ENCODE measurements around the gene MPZL3.

The MPZL3 gene

GRCh38 chr11:118240999-118241763 is 11.0 kb downstream of the MPZL3 start:
- FAIRE-seq (no peak), DNase-seq (ENCODE audit: insufficient read length, low spot score) (no peak)
- no peak for TF ChIP-seq CTCF (IDR thresholded peaks at IDR 0.05; ENCODE audit: insufficient read depth, missing control alignments)

GRCh38 chr11:118239509-118240205 is 12.5 kb downstream of the MPZL3 start:
- TF ChIP-seq CTCF (IDR thresholded peaks at IDR 0.05; ENCODE audit: insufficient read depth, missing control alignments) = no peak
- DNase-seq (ENCODE audit: insufficient read length, low spot score) (no peak), FAIRE-seq (no peak)

GRCh38 chr11:118238929-118239328 is 13.2 kb downstream of the MPZL3 start:
- no peak for TF ChIP-seq CTCF (IDR thresholded peaks at IDR 0.05; ENCODE audit: insufficient read depth, missing control alignments)
- DNase-seq (ENCODE audit: insufficient read length, low spot score) = no peak
- no peak for FAIRE-seq

- DNase-seq (ENCODE audit: insufficient read length, low spot score) = no peak
- TF ChIP-seq CTCF (IDR thresholded peaks at IDR 0.05; ENCODE audit: insufficient read depth, missing control alignments) = no peak
- FAIRE-seq = no peak
These were observed 13.7 kb downstream of the MPZL3 start for GRCh38 chr11:118238421-118238820.

GRCh38 chr11:118236170-118236569 is 16.0 kb downstream of the MPZL3 start:
- no peak for FAIRE-seq
- TF ChIP-seq CTCF (IDR thresholded peaks at IDR 0.05; ENCODE audit: insufficient read depth, missing control alignments) = no peak
- no peak for DNase-seq (ENCODE audit: insufficient read length, low spot score)

- no peak for DNase-seq (ENCODE audit: insufficient read length, low spot score)
- no peak for TF ChIP-seq CTCF (IDR thresholded peaks at IDR 0.05; ENCODE audit: insufficient read depth, missing control alignments)
- FAIRE-seq = no peak
These were observed 17.3 kb downstream of the MPZL3 start for GRCh38 chr11:118234833-118235232.

- no peak for TF ChIP-seq CTCF (IDR thresholded peaks at IDR 0.05; ENCODE audit: insufficient read depth, missing control alignments)
- FAIRE-seq = no peak
- DNase-seq (ENCODE audit: insufficient read length, low spot score) = no peak
These were observed 18.3 kb downstream of the MPZL3 start for GRCh38 chr11:118233850-118234249.

All from D721Med (cell line).